Stomach (tissue), 19 donors: ENCODE data around the gene NFKBIZ. TPM values are rescaled to one million over a fixed set of nuclear protein-coding genes. Genes with fewer than 3 reads are reported as not detected.

Source experiments
- DNase-seq, 2 donors: peaks; one replicate each; pipeline versions ENCODE4 v3.0.0 to v3.0.0-alpha.2; 2013 to 2019
- H3K27ac ChIP-seq, 5 donors: fragments of 200-600 bp in 4 of 5; sonication (generic) in 4 of 5; one replicate each; pipeline ENCODE4 v1.5.1; 2013 to 2019; ENCODE audit warnings: mild to moderate bottlenecking in 1 of 5, moderate library complexity in 1 of 5
- H3K27me3 ChIP-seq, 3 donors: fragments of 200-600 bp; sonication (generic); one replicate each; pipeline ENCODE4 v1.5.1; 2017 to 2019; ENCODE audit warnings: mixed run types in 1 of 3
- H3K36me3 ChIP-seq, 4 donors: fragments of 200-600 bp; sonication (generic); 1 replicate in 3 of 4; 2 replicates in 1 of 4; pipeline ENCODE4 v1.5.1; 2016 to 2019
- H3K4me1 ChIP-seq, 4 donors: fragments of 200-600 bp; sonication (generic); one replicate each; pipeline ENCODE4 v1.5.1; 2016 to 2019
- H3K4me3 ChIP-seq, 4 donors: fragments of 200-600 bp; sonication (generic) in 3 of 4; one replicate each; pipeline ENCODE4 v1.5.1; 2016 to 2019; ENCODE audit warnings: mild to moderate bottlenecking in 1 of 4
- H3K9me3 ChIP-seq, 4 donors: fragments of 200-600 bp; sonication (generic); one replicate each; pipeline ENCODE4 v1.5.1; 2016 to 2019
- CTCF ChIP-seq, 7 experiments: fragments of 450-650 bp in 4 of 7; fragments of 200-600 bp in 3 of 7; sonication (generic) in 3 of 7; IDR thresholded peaks; one replicate each; pipeline ENCODE4 v1.5.1; 2016 to 2019; ENCODE audit warnings: antibody characterized with exemption in 7 of 7, control low read depth in 2 of 7, mild to moderate bottlenecking in 1 of 7
- EP300 ChIP-seq: sonication (generic); formaldehyde crosslinking; IDR thresholded peaks from one replicate; pipeline ENCODE4 v1.6.1; 2017; ENCODE audit warnings: antibody characterized with exemption
- POLR2A ChIP-seq, 4 donors: fragments of 450-650 bp; IDR thresholded peaks; one replicate each; pipeline ENCODE4 v1.6.1; 2016; ENCODE audit warnings: antibody characterized with exemption in 4 of 4, control low read depth in 2 of 4, mild to moderate bottlenecking in 1 of 4, moderate library complexity in 1 of 4
- POLR2AphosphoS5 ChIP-seq, 3 donors: sonication (generic); formaldehyde crosslinking; IDR thresholded peaks; one replicate each; pipeline ENCODE4 v1.6.1; 2016; ENCODE audit warnings: antibody characterized with exemption in 3 of 3
- WGBS, 5 donors: extraction: QIAGEN DNeasy Blood & Tissue Kit in 3 of 5; methylation state at CpG; one replicate each; pipeline versions ENCODE4 v1.1.5 to v1.1.7; 2013 to 2018; 5-methylcytosine and 5-hydroxymethylcytosine counted together
- intact Hi-C: fragments of 100-400 bp; cut with DNase I; formaldehyde crosslinking; loops from one replicate; pipeline ENCODE4 v1.15.1; 2023; ENCODE audit warnings: low total_unique reads
- long read RNA-seq, 10 donors: transcript quantifications; one replicate each; lab custom pipeline, GENCODE V29; 2026
- polyA plus RNA-seq, 3 donors: library from polyadenylated mRNA; stranded (reverse); fragments of 200-250 nt; gene quantifications; one replicate each; pipeline ENCODE4 v1.2.3, GENCODE V29; 2013
- total RNA-seq, 5 donors: library from RNA; depleted of rRNA; stranded (reverse); fragments of >200 nt; gene quantifications; one replicate each; pipeline versions ENCODE4 v1.1.0 to v1.2.3, GENCODE V29; 2014 to 2016
- donor health status: healthy with polysubstance abuse.
- donor health status: Bipolar disorder and iron deficiency.
- donor health status: healthy.

Gene NFKBIZ
- total RNA-seq (100 to 1,000 TPM in 2 of 5 donors, 10 to 100 TPM in 3; 37.1 to 199 (median 84.0) TPM), polyA plus RNA-seq (10 to 100 TPM; 11.5 to 21.1 (median 14.4) TPM)
- long read RNA-seq, donor 1, partial matches to known transcripts, result 0 of 3 reads
- long read RNA-seq, donor 1, other reads (novel, unspliced or antisense), result 0 of 3 reads
- long read RNA-seq, donor 2, partial matches to known transcripts, result 5 of 13 reads
- long read RNA-seq, donor 2, other reads (novel, unspliced or antisense), result 0 of 13 reads
- long read RNA-seq, donor 3, partial matches to known transcripts, result 160 of 167 reads
- long read RNA-seq, donor 3, other reads (novel, unspliced or antisense), result 0 of 167 reads
- long read RNA-seq, donor 4, result 0 reads
- long read RNA-seq, donor 5, partial matches to known transcripts, result 5 of 6 reads
- long read RNA-seq, donor 5, other reads (novel, unspliced or antisense), result 0 of 6 reads
- long read RNA-seq, donor 6, result 0 reads
- long read RNA-seq, donor 7, partial matches to known transcripts, result 0 of 4 reads
- long read RNA-seq, donor 7, other reads (novel, unspliced or antisense), result 0 of 4 reads
- long read RNA-seq, donor 8, transcript NFKBIZ-211 (2 exons, 482 nt), result minor isoform, 6 of 14 reads
- long read RNA-seq, donor 8, transcript NFKBIZ-210 (3 exons, 877 nt), result major isoform, 7 of 14 reads
- long read RNA-seq, donor 8, partial matches to known transcripts, result 0 of 14 reads
- long read RNA-seq, donor 8, other reads (novel, unspliced or antisense), result 0 of 14 reads
- long read RNA-seq, donor 9, partial matches to known transcripts, result 0 of 3 reads
- long read RNA-seq, donor 9, other reads (novel, unspliced or antisense), result 0 of 3 reads
- long read RNA-seq, donor 10, partial matches to known transcripts, result 0 of 4 reads
- long read RNA-seq, donor 10, other reads (novel, unspliced or antisense), result 0 of 4 reads

GRCh38 chr3:101848754-101849713 is at the start of gene NFKBIZ:
NFKBIZ (plus strand) TSS chr3:101849514; CDS start chr3:101849629, 115 bp downstream.
- H3K27me3 ChIP-seq, result no peaks in the 10 kb centered on the region
- intact Hi-C loops, result no loop called here
- H3K27ac ChIP-seq, result peak within 1 kb of the TSS; percentile 96 to 100 (median 100)
- TF ChIP-seq CTCF (IDR thresholded peaks at IDR 0.05), result peak in 1 of 7 experiments; percentile 4
- peak; percentile 68 for TF ChIP-seq EP300
- TF ChIP-seq POLR2AphosphoS5 (IDR thresholded peaks at IDR 0.05), result peak; percentile 71 to 99 (median 99)
- peak in 1 of 4 donors; percentile 60 for TF ChIP-seq POLR2A (IDR thresholded peaks at IDR 0.05)
- peak; percentile 96 to 98 for DNase-seq
- WGBS, 5 donors, result 1 to 5% (median 1%) methylated on average over 47 to 95 of the region's 95 CpGs
- H3K4me1 ChIP-seq, result peaks cover 23 to 50% (median 39%) of the 10 kb centered on the region in 4 donors
- H3K9me3 ChIP-seq, result no peaks in the 10 kb centered on the region
- H3K36me3 ChIP-seq, result peaks cover 15 to 25% (median 23%) of the 10 kb centered on the region in 4 donors
- peak within 1 kb of the TSS; percentile 62 to 97 (median 84) for H3K4me3 ChIP-seq

GRCh38 chr3:101801174-101801573 is 48.1 kb upstream of the NFKBIZ start:
- Histone ChIP-seq H3K4me3 (no peak overlapping the region), H3K4me1 (peaks cover 0 to 11% (median 0%) of the 10 kb centered on the region in 4 donors), H3K9me3 (no peaks in the 10 kb centered on the region), H3K27ac (no peak overlapping the region), H3K27me3 (no peaks in the 10 kb centered on the region), H3K36me3 (peaks cover 0 to 49% (median 18%) of the 10 kb centered on the region in 4 donors)
- TF ChIP-seq POLR2AphosphoS5 (IDR thresholded peaks at IDR 0.05), result no peak
- TF ChIP-seq POLR2A (IDR thresholded peaks at IDR 0.05), result no peak
- TF ChIP-seq EP300, result no peak
- no peak for TF ChIP-seq CTCF (IDR thresholded peaks at IDR 0.05)
- no peak for DNase-seq
- intact Hi-C loops, result loop anchor here (10.0 kb wide), 1 partner anchor 734 kb away; no protein-coding TSS in a partner anchor
- 75 to 97% (median 89%) methylated on average over 4 of the region's 4 CpGs for WGBS, 5 donors

GRCh38 chr3:101802179-101802578 is 47.1 kb upstream of the NFKBIZ start:
- TF ChIP-seq POLR2AphosphoS5 (IDR thresholded peaks at IDR 0.05), result no peak
- DNase-seq, result no peak
- whole genome bisulfite sequencing, 5 donors, result 39 to 60% (median 45%) methylated on average over 2 of the region's 2 CpGs
- no peak overlapping the region for H3K27ac ChIP-seq
- no peaks in the 10 kb centered on the region for H3K27me3 ChIP-seq
- intact Hi-C loops, result loop anchor here (10.0 kb wide), 1 partner anchor 733 kb away; no protein-coding TSS in a partner anchor
- no peaks in the 10 kb centered on the region for H3K9me3 ChIP-seq
- H3K4me3 ChIP-seq, result no peak overlapping the region
- peaks cover 0 to 47% (median 17%) of the 10 kb centered on the region in 4 donors for H3K36me3 ChIP-seq
- peaks cover 0 to 11% (median 0%) of the 10 kb centered on the region in 4 donors for H3K4me1 ChIP-seq

- H3K9me3 ChIP-seq, result no peaks in the 10 kb centered on the region
- WGBS, 5 donors, result 74 to 81% (median 79%) methylated on average over 9 of the region's 9 CpGs
- intact Hi-C loops, result loop anchor here (10.0 kb wide), 1 partner anchor 732 kb away; no protein-coding TSS in a partner anchor
- TF ChIP-seq EP300, result no peak
- TF ChIP-seq POLR2AphosphoS5 (IDR thresholded peaks at IDR 0.05), result peak in 1 of 3 donors; percentile 21
- TF ChIP-seq CTCF (IDR thresholded peaks at IDR 0.05), result peak in 5 of 7 experiments; percentile 69 to 86 (median 81)
- TF ChIP-seq POLR2A (IDR thresholded peaks at IDR 0.05), result no peak
- H3K4me3 ChIP-seq, result no peak overlapping the region
- H3K27ac ChIP-seq, result no peak overlapping the region
- H3K27me3 ChIP-seq, result no peaks in the 10 kb centered on the region
- H3K4me1 ChIP-seq, result peaks cover 0 to 11% (median 0%) of the 10 kb centered on the region in 4 donors
- DNase-seq, result peak; percentile 42 to 89
- peaks cover 0 to 46% (median 18%) of the 10 kb centered on the region in 4 donors for H3K36me3 ChIP-seq
Measured at GRCh38 chr3:101803173-101803782, 46.0 kb upstream of the NFKBIZ start.
